HepG2 (cell line): ENCODE data around the gene GALR2.

Experiments
- BRCA1 ChIP-seq: sonication (generic); formaldehyde crosslinking; IDR thresholded peaks from 2 replicates; pipeline ENCODE4 v1.4.0; 2020; ENCODE audit warnings: missing genetic modification reagents
- BRD4 ChIP-seq: sonication (generic); formaldehyde crosslinking; IDR thresholded peaks from 2 replicates; pipeline ENCODE4 v1.4.0; 2020; ENCODE audit warnings: missing genetic modification reagents
- CBX2 ChIP-seq, 2 experiments: fragments of 200-600 bp in 1 of 2; sonication (generic); formaldehyde crosslinking in 1 of 2; IDR thresholded peaks; 2 replicates each; pipeline versions ENCODE4 v1.7.0 to v1.8.1; 2018 to 2022; ENCODE audit warnings: low read depth in 2 of 2, low read length in 1 of 2, mild to moderate bottlenecking in 1 of 2, missing genetic modification reagents in 1 of 2
- CHD2 ChIP-seq: IDR thresholded peaks from 2 replicates; pipeline ENCODE4 v1.6.1; 2011; ENCODE audit warnings: low read depth, low read length, improper control_type of control experiment
- HOXA7 ChIP-seq: sonication (generic); formaldehyde crosslinking; IDR thresholded peaks from 2 replicates; pipeline ENCODE4 v1.8.1; 2022; ENCODE audit warnings: mild to moderate bottlenecking, missing genetic modification reagents, moderate library complexity
- MEIS2 ChIP-seq: sonication (generic); formaldehyde crosslinking; IDR thresholded peaks from 2 replicates; pipeline ENCODE4 v1.9.0; 2021; ENCODE audit warnings: mild to moderate bottlenecking, missing genetic modification reagents
- RAD51 ChIP-seq: fragments of 450-650 bp; IDR thresholded peaks from 2 replicates; pipeline ENCODE4 v1.6.1; 2016; ENCODE audit warnings: borderline replicate concordance
- TCF7L2 ChIP-seq: IDR thresholded peaks from 2 replicates; pipeline ENCODE4 v1.6.1; 2011; ENCODE audit warnings: mild to moderate bottlenecking, low read depth, low read length, moderate library complexity
- ZNF232 ChIP-seq: sonication (generic); formaldehyde crosslinking; IDR thresholded peaks from 2 replicates; pipeline ENCODE4 v1.4.0; 2020; ENCODE audit warnings: missing genetic modification reagents, borderline replicate concordance
- TF ChIP-seq, protein P1 (sequence below): sonication (generic); formaldehyde crosslinking; IDR thresholded peaks from 2 replicates; pipeline ENCODE4 v1.5.1; 2020; ENCODE audit warnings: mild to moderate bottlenecking, missing genetic modification reagents, moderate library complexity
- TF ChIP-seq, protein P2 (sequence below): sonication (generic); formaldehyde crosslinking; IDR thresholded peaks from 2 replicates; pipeline ENCODE4 v1.8.0; 2022; ENCODE audit warnings: missing genetic modification reagents, mild to moderate bottlenecking, borderline replicate concordance
- TF ChIP-seq, protein P3 (sequence below): sonication (generic); formaldehyde crosslinking; IDR thresholded peaks from 2 replicates; pipeline ENCODE4 v1.4.0; 2020; ENCODE audit warnings: missing genetic modification reagents, borderline replicate concordance
- TF ChIP-seq, protein P4 (sequence below): IDR thresholded peaks from 2 replicates; pipeline ENCODE4 v1.6.1; 2016; ENCODE audit warnings: low read depth, borderline replicate concordance

DNA sequence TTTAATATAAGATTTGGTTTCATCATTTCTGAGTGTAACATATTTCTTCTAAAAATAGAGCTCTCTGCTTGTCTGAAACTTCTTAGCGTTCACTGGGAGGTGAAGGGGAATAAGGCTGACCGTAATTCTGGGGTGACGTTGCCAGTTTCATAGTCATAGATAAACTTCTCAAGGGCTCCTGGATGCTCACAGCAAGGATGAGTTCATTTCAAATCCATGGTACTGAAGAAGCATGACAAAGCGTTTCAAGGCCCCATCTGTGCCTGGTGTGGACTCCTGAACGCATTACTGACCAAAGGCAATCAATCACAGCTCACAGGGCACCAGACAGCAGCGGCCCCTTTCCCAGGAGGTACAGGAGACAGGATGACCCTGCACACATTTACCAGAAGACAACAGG lies 35.5 kb upstream of the GALR2 start:
- no peak for TF ChIP-seq HOXA7 (CRISPR knock-in tag)
- no peak for TF ChIP-seq MEIS2 (CRISPR knock-in tag)
- TF ChIP-seq, protein P1, sequence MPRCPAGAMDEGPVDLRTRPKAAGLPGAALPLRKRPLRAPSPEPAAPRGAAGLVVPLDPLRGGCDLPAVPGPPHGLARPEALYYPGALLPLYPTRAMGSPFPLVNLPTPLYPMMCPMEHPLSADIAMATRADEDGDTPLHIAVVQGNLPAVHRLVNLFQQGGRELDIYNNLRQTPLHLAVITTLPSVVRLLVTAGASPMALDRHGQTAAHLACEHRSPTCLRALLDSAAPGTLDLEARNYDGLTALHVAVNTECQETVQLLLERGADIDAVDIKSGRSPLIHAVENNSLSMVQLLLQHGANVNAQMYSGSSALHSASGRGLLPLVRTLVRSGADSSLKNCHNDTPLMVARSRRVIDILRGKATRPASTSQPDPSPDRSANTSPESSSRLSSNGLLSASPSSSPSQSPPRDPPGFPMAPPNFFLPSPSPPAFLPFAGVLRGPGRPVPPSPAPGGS (CRISPR knock-in tag): no peak
- no peak for TF ChIP-seq BRD4 (CRISPR knock-in tag)
- no peak for TF ChIP-seq RAD51
- TF ChIP-seq, protein P2, sequence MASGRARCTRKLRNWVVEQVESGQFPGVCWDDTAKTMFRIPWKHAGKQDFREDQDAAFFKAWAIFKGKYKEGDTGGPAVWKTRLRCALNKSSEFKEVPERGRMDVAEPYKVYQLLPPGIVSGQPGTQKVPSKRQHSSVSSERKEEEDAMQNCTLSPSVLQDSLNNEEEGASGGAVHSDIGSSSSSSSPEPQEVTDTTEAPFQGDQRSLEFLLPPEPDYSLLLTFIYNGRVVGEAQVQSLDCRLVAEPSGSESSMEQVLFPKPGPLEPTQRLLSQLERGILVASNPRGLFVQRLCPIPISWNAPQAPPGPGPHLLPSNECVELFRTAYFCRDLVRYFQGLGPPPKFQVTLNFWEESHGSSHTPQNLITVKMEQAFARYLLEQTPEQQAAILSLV (CRISPR knock-in tag): no peak
- TF ChIP-seq BRCA1 (CRISPR knock-in tag): no peak
- TF ChIP-seq CBX2 (IDR thresholded peaks at IDR 0.05; ENCODE audit: low read depth, low read length): no peak
- TF ChIP-seq CBX2 (CRISPR knock-in tag; IDR thresholded peaks at IDR 0.05; ENCODE audit: low read depth): no peak
- no peak for TF ChIP-seq ZNF232 (CRISPR knock-in tag)
- no peak for TF ChIP-seq TCF7L2
- TF ChIP-seq, protein P3, sequence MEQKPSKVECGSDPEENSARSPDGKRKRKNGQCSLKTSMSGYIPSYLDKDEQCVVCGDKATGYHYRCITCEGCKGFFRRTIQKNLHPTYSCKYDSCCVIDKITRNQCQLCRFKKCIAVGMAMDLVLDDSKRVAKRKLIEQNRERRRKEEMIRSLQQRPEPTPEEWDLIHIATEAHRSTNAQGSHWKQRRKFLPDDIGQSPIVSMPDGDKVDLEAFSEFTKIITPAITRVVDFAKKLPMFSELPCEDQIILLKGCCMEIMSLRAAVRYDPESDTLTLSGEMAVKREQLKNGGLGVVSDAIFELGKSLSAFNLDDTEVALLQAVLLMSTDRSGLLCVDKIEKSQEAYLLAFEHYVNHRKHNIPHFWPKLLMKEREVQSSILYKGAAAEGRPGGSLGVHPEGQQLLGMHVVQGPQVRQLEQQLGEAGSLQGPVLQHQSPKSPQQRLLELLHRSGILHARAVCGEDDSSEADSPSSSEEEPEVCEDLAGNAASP: no peak
- no peak for TF ChIP-seq CHD2
- TF ChIP-seq, protein P4, sequence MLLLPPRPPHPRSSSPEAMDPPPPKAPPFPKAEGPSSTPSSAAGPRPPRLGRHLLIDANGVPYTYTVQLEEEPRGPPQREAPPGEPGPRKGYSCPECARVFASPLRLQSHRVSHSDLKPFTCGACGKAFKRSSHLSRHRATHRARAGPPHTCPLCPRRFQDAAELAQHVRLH: no peak
